Measurements from ENCODE around the gene FEM1B. TPM values are rescaled to one million over a fixed set of nuclear protein-coding genes. Genes with fewer than 3 reads are reported as not detected.
A peak's percentile ranks its signal among the peaks of the same experiment; 100 is the strongest.

FEM1B gene
- total RNA-seq, 1 experiment from 2014 or later: 24.7 TPM

DNA sequence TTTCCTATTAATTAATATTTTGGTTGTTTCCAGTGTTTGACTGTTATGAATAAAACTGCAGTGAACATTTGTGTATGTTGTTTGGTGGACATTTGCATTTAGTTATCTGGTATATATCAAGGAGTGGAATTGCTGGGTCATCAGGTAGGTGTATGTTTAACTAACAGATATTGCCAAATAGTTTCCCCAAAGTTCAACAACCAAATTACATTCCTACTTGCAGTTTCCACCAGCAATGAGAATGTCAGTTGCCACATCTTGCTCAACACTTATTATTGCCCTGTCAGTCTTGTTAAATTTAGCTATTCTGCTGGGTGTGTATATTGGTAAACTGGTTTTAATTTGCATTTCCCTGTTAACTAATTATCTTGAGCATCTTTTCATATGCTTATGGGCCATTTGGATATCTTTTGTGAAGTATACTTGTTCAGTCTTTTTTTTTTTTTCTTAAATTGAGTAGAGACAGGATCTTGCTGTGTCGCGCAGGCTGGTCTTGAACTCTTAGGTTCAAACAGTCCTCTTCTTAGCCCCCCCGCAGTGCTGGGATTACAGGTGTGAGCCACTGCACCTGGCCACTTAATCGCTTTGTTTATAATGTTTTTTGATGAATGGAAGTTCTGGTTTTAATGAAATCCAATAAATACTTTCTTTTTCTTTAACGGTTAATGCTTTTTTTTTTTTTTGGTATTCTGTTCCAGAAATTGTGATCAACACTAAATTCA lies 7.9 kb downstream of the FEM1B start:
- no peak for DNase-seq (ENCODE audit: low spot score)

DNA sequence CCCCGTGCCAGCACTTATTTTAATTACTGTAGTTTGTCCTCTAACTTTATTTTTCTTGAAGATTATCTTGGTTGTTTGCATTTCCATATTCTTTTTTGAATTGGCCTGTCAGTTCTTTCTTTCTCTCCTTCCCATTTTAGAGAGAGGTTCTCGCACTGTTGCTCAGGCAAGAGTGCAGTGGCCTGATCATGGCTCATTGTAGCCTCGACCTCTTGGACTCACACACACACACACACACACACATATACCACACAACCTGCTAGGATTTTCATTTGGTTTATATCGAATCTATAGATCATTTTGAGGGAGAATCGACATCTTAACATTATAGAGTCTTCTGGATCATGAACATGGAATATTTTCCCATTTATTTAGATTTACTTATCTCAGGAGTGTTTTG lies 8.7 kb downstream of the FEM1B start:
- DNase-seq (ENCODE audit: low spot score): no peak

DNA sequence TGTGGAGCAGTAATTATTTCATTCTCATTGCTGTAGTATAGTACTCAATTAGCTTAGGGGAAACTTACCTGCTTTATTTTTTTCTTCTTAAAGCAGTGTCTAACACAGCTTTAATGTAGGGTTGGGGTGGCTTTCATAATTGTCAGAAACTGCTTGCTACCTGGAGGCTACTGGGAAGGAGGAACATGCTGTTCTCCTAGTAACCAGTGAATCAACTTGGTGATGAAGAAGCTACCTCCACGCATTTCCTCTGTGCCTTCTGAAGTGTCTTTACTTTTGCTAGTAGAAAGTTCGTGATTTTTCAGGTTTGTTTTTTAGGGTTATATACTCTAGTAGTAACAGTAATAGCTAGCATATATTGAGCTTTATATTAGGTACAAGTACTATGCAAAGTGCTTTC lies 11.5 kb downstream of the FEM1B start:
- no peak for DNase-seq (ENCODE audit: low spot score)

DNA sequence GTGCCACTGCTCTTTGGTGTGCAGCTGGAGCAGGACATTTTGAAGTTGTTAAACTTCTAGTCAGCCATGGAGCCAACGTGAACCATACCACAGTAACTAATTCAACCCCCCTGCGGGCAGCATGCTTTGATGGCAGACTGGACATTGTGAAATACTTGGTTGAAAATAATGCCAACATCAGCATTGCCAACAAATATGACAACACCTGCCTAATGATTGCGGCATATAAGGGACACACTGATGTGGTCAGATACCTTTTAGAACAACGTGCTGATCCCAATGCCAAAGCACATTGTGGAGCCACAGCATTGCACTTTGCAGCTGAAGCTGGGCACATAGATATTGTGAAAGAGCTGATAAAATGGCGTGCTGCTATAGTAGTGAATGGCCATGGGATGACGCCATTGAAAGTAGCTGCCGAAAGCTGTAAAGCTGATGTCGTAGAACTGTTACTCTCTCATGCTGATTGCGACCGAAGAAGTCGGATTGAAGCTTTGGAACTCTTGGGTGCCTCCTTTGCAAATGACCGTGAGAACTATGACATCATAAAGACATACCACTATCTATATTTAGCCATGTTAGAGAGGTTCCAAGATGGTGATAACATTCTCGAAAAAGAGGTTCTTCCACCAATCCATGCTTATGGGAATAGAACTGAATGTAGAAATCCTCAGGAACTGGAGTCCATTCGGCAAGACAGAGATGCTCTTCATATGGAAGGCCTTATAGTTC lies 12.2 kb downstream of the FEM1B start:
- DNase-seq (ENCODE audit: low spot score): no peak

DNA sequence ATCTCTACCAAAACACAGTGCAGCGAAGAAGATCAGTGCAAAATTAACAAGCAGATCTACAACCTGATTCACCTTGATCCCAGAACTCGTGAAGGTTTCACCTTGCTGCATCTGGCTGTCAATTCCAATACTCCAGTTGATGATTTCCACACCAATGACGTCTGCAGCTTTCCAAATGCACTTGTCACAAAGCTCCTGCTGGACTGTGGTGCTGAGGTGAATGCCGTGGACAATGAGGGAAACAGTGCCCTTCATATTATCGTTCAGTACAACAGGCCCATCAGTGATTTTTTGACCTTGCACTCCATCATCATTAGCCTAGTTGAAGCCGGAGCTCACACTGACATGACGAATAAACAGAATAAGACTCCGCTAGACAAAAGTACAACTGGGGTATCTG lies 13.2 kb downstream of the FEM1B start:
- no peak for DNase-seq (ENCODE audit: low spot score)

DNA sequence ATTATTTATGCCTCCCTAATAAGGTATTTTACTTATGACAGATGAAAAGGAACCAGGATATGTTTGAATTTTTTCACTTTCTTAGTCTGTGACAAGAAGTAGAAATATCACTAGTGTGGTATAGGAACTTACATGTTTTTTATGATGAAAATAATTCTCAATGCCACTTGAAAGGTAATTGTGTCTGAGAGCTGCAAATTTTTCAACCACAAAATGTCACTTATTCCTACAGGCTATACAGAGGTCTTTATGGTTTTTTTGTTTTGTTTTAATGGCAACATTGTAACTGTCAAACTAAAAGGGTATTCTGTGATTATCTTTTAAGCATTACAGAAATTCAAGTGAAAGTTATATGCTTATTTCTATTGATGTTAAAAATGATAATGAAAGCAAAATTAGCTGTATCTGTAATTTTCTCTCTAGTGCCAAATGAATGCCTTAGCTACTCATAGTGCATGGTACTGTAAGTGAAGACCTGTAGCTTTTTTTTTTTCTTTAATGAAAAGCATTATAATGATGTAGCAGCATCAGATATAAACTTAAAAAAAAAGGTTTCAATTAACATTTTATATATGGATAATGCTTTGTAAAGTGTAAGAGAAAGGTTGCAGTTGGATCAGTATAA lies 14.7 kb downstream of the FEM1B start:
- no peak for DNase-seq (ENCODE audit: low spot score)

DNA sequence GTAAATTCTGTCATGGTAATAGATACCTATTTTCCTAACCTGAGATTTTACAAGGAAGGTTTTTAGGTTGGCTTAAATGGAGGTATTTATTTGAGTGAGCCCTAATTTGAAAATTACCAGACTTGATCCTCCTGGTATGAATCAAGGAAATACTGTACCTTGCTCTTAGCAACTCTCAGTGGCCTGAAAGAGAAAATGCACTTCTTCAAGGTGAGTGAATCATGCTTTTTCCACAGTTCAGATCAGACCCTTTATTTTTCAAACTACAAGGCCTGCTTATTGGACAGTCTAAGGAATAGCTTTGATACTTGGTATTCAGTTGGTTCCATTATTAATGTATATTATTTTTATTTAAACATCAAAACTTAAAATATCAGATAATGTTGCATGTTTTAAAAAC lies 15.4 kb downstream of the FEM1B start:
- no peak for DNase-seq (ENCODE audit: low spot score)

DNA sequence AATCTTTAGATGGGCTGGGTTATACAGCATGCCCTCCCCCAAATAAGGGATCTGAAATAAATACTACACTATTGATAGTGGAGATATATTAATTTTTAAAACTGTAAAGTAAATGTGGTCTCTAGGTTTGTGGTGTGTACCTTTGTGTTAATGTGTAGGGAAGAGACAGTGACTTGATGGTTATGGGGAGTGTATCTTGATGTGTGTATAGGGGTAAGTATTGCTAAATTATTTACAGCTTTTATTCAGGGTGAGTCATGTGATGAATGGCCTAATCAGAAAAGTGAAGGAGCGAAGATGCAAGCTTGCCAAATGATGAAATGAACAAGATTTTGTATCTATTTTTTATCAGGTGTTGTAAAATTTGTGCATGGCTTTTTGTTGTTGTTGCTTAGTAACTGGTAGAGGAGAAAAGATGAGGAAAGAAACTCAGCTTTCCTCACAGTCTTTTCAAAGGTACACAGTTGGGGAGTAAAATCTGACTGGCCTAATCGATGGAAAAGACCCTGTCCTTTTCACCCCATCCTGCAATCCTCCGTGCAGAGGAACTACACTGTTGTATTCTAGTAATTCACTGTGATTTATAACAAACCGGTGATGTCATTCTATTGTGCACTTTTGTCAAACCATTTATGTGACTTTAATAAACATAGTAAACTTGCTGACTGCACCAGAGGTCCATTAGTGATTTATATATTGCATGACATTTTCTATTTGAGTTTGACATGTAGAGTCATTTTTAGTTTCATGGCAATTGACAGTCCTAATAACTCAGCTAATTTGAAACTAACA lies 17.7 kb downstream of the FEM1B start:
- no peak for DNase-seq (ENCODE audit: low spot score)

DNA sequence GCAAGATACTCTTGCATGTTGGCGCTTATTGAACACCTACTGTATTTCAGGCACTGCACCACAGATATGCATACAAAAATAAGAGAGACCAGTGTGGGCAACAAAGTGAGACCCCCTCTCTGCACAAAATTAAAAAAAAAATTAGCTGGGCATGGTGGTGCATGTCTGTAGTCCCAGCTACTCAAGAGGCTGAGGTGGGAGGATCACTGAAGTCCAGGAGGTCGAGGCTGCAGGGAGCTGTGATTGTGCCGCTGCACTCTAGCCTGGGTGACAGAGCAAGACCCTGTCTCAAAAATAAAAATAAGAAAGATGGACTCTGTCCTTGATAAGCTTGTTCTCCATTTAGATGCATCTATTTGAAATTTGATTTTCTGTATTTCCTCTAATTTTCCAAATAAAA lies 20.8 kb downstream of the FEM1B start:
- DNase-seq (ENCODE audit: low spot score): no peak

DNA sequence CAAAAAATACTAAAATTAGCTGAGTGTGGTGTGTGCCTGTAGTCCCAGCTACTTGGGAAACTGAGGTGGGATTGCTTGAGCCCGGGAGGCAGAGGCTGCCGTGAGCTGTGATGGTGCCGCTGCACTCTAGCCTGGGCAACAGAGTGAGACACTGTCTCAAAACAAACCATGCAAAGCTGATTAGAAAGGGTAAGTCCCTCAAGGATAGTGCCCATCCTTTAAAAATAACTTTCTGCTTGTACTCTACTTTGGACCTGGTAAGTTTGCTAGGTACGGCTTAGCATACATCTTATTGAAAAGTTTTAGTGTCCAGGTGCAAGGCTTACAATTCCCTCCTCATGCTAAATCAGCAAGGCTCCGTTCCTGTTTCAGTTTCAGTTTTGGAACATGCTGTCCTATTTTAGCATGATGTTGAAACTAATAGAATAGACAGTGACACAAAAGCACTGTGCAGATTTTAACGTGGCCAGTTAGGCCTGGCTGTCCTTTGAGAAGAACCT lies 21.4 kb downstream of the FEM1B start:
- DNase-seq (ENCODE audit: low spot score): peak; percentile 12

DNA sequence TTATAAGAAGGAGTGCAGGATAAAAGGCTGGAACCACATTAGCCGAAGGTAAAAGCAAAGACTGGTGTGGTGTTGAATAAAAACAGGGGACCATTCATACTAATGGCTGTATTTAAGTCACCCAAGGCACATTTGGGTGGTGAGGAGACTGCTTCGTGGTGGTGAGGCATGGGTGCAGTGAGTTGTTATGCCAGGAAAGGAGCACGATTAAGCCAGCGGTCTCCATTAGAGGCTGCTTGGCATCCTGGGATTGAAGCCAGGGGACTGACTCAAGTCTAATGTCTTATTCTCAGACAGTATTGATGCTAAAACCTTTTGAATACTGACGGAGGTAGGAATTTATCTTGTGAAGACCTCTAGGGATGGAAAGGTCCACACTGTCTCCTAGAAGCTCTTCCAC lies 21.9 kb downstream of the FEM1B start:
- no peak for DNase-seq (ENCODE audit: low spot score)

DNA sequence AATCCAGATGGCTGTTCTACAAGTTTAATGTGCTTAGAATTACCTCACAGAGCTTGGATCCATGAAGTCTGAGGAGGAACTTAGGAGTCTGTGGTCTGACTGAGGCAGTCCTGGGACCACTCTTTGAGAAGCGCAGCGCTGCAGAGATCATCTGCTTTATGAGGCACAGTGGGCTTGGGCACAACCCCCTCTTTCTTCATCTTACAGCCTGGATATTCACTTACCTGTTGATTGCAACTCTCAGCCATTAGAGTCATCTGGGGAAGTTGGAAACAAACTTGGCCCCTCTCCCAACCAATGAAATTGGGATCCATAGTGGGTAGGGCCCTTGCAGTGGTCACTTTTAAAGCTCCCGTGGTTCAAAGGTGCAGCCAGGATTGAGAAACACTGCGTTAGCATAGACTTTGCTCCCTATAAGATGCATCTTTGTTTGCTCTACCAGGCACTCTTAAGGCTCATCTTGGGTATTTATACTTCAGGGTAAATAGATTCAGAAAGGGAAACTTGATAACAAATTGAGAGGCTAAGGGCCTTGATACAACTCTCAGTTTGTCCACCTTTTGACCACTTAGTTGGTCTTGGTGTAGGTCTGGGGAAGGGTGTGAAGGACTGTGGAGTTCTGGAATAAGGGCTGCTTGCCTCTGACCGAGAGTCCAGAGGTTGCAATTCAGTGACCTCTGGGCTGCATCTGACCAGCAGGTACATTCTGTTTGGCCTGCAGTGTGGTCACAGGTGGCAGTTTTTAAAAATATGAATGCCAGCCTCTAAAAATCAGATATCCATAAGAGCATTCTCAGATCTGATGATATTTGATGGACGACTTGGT lies 22.8 kb downstream of the FEM1B start:
- no peak for DNase-seq (ENCODE audit: low spot score)

DNA sequence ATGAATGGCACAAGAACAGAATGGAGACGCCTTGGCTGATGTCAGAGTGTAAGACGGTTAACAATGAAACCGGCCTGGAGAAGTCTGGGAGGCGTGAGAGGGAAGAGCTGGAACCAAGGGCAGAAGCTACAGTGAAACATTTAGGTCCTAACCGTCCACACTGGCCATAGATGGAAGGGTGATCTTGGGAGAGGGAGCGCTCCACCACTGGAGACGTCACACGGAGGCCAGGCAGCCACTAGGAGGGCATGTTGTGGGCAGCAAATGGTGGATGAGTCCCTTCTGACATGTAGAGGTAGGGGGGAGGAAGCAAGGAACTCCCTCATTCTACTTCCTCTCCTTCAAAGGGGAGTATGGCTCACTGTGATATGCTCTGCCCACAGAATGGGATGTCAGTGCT lies 23.8 kb downstream of the FEM1B start:
- DNase-seq (ENCODE audit: low spot score): no peak

DNA sequence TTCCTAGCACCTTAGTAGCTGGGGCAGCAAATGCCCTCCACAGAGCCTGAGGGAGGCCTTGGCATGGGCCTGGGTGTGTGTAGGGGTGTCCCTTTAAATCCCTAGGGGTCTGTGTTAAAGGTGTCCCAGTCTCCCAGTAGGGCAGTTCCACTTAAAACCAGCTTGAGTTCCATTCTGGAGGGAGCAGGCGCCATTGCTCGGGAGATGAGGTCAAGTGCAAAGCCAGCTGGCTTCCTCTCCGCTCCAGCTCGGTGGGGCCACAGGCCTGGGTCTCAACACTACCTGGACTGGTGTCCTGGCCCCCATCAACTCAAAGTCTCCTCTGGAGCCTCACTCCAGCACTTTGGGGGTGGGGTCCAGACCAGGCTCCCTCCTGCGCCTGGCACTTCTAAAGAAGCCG lies 25.2 kb downstream of the FEM1B start:
- DNase-seq (ENCODE audit: low spot score): no peak

DNA sequence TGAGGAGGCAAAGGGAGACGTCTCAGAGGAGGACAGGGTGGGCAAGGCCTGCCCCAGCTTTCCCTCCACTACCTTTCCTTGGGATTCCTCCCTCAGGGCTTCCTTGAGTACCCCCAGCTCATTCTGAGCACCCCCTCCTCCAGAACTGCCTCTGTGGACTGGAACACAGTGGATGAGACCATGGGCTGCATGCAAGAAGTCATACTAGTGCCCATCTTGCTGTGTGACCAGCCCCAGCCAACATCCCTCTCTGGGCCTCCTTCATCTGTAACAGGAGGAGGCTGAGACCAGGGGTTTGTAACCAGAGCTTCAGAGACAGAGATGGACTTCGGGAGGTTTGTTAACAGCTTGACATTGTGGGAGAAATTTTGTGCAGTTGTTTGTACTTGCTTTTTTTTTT lies 25.6 kb downstream of the FEM1B start:
- no peak for DNase-seq (ENCODE audit: low spot score)

DNA sequence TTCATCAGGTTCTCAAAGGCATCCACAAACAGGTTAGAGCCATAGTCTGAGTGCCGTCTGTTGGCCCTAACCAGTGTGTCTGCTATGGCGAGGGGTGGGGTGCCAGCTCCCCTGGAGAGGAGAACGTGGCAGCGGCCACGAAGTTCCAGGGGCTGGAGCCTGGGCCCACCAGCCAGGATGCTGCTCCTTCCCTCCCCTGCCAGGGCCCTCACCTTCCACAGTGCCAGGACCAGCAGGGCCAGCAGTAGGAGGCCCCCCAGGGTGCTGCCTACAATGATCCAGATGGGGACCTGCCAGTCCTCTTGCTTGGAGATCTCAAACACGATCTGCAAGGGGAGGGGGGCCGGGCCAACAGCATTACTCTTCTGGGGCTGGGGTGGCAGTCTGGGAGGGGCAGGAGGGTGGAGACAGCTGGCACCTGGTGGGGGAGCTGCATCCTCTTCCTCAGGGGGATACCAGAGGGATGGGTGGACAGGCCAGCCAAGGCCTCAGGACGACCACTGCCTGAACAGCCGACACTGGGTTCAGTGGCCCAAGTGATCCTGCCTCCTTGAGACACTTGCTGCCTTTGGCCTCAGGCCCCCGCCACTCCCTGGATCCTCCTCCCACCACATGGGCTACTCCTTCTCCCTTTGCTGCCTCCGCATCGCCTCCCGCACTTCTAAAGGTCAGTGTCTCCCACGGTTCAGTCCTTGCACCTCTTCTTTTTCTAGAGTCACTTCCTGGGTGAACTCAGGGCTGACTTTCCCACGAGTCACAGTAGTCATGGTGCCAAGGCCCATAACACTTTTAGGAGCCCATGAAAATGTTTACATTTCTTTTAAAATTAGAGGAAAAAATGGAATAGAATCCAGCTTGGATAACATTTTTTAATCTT lies 26.3 kb downstream of the FEM1B start:
- peak; percentile 17 for DNase-seq (ENCODE audit: low spot score)

DNA sequence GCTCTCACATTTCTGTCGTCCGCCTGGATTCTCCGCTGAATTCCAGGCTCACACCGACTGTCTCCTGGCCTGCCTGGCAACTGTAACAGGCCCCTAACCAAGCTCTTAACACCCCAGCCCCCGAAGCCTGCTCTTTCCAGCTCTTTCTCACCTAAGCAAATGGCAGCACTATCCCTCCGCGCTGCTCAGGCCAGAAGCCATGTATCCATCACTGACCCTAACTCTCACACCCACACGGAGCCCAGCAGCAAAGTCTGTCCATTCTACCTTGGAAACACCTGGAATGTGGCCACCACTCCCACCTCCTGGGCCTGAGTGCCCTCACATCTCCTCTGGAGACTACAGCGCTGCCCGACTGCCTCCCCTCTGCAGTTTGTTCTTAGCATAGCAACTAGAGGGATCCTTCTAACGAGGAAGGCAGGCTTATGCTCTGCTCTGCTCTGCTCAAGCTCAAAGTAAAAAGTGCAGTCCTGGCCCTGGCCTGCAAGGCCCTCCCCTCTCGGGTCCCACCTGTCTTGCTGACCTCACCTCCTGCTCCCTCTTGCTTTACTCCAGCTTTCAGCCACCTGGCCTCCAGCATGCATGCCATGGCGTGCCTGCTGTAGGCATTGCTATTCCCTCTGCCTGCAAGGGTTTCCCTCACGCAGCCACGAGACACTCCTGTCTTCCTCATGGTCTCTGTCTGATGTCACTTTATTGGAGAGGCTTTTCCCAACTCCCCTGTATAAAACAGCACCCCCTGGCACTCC lies 27.2 kb downstream of the FEM1B start:
- no peak for DNase-seq (ENCODE audit: low spot score)

DNA sequence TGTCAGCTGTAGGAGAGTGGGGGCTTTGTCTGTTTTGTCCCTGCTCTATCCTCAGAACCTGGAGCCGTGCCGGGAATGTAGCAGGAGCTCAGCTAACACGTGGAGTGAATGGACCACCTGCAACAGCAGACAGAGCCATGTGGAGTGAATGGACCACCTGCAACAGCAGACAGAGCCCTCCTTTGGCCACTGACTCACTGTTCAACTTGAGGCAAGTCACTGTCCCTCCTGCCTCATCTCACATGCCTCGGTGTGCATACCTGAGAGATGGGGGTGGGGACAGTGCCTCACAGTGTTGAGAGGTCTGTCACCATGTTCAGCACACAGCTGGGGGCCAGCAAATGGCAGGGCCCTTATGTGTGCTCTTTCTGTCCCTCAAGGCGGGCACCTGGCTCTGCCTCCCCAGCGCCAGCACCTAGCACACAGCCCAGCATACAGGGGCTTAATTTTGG lies 27.9 kb downstream of the FEM1B start:
- DNase-seq (ENCODE audit: low spot score): no peak

Data from A172 (cell line).